Prostate gland (tissue), 2 donors: ENCODE data around the gene CEP55. TPM values are rescaled to one million over a fixed set of nuclear protein-coding genes. Genes with fewer than 3 reads are reported as not detected.

Experiments
- DNase-seq: peaks from one replicate; pipeline ENCODE4 v3.0.0-alpha.2; 2019; ENCODE audit warnings: low spot score
- H3K27ac ChIP-seq, 2 donors: fragments of 200-600 bp; sonication (generic); 2 replicates each; pipeline ENCODE4 v1.5.1; 2017 to 2019
- H3K27me3 ChIP-seq: fragments of 200-600 bp; sonication (generic); replicated peaks from 2 replicates; pipeline ENCODE4 v1.5.1; 2019; ENCODE audit not compliant: insufficient read depth
- H3K36me3 ChIP-seq, 2 donors: fragments of 200-600 bp; sonication (generic); 1 replicate in 1 of 2; 2 replicates in 1 of 2; pipeline versions ENCODE4 v1.5.1 to v1.8.1; 2017 to 2019
- H3K4me1 ChIP-seq: fragments of 200-600 bp; sonication (generic); replicated peaks from 2 replicates; pipeline ENCODE4 v1.5.1; 2019
- H3K4me3 ChIP-seq, 2 donors: fragments of 200-600 bp; sonication (generic); 2 replicates each; pipeline ENCODE4 v1.5.1; 2017 to 2019
- H3K9me3 ChIP-seq: fragments of 200-600 bp; sonication (generic); 2 replicates; pipeline ENCODE4 v1.5.1; 2017
- CTCF ChIP-seq, 4 experiments: fragments of 200-600 bp in 2 of 4; fragments of 450-650 bp in 2 of 4; sonication (generic) in 2 of 4; IDR thresholded peaks; 1 replicate in 3 of 4; 2 replicates in 1 of 4; pipeline ENCODE4 v1.5.1; 2016 to 2019; ENCODE audit warnings: antibody characterized with exemption in 4 of 4, mild to moderate bottlenecking in 2 of 4, moderate library complexity in 2 of 4
- POLR2A ChIP-seq: fragments of 450-650 bp; IDR thresholded peaks from one replicate; pipeline ENCODE4 v1.6.1; 2016; ENCODE audit warnings: antibody characterized with exemption, mild to moderate bottlenecking
- POLR2AphosphoS5 ChIP-seq: sonication (generic); formaldehyde crosslinking; IDR thresholded peaks from one replicate; pipeline ENCODE4 v1.6.1; 2017; ENCODE audit warnings: antibody characterized with exemption
- WGBS: methylation state at CpG from one replicate; pipeline ENCODE4 v1.1.5; 2018; 5-methylcytosine and 5-hydroxymethylcytosine counted together
- intact Hi-C: fragments of 100-400 bp; cut with DNase I; formaldehyde crosslinking; loops from one replicate; pipeline ENCODE4 v1.14.2; 2022
- total RNA-seq, 2 donors: library from RNA; depleted of rRNA; stranded (reverse); fragments of >200 nt; gene quantifications; one replicate each; pipeline ENCODE4 v1.1.0, GENCODE V29; 2016

The CEP55 gene
- total RNA-seq, 2 donors from 2014 or later = 0.14 to 4.7 TPM

GRCh38 chr10:93512565-93512964 is 16.2 kb downstream of the CEP55 start:
- 94% methylated on average over 1 of the region's 1 CpG for WGBS
- no peak for DNase-seq
- H3K4me3 ChIP-seq = no peak overlapping the region
- no peaks in the 10 kb centered on the region for H3K27me3 ChIP-seq
- no peaks in the 10 kb centered on the region for H3K4me1 ChIP-seq
- H3K27ac ChIP-seq = no peak overlapping the region
- intact Hi-C loops = no loop called here
- TF ChIP-seq POLR2A (no peak), CTCF (IDR thresholded peaks at IDR 0.05) (no peak), POLR2AphosphoS5 (no peak)
- no peaks in the 10 kb centered on the region for H3K36me3 ChIP-seq
- H3K9me3 ChIP-seq = no peaks in the 10 kb centered on the region

DNA sequence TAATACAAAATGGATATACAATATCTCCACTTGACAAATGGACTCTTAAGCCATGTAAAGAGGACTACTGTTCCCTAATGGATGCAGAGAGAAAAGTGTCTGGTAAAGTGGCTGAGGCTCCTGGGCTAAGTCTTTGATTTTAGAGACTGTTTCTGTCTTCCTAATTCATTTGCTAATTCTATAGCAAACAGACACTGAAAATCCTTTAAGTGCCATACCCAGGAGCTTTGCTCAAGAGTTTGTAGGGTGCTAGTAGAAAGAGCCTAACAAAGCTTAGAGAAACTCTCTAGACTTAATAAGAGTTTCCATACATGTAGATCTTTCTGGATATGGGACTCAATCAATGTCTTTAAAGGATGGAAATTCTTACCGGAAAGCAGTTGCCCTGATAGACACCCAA is 16.7 kb downstream of the CEP55 start:
- 3% methylated on average over 1 of the region's 1 CpG for WGBS
- Histone ChIP-seq H3K4me3 (no peak overlapping the region), H3K27ac (no peak overlapping the region), H3K4me1 (no peaks in the 10 kb centered on the region), H3K36me3 (no peaks in the 10 kb centered on the region), H3K9me3 (no peaks in the 10 kb centered on the region), H3K27me3 (no peaks in the 10 kb centered on the region)
- no peak for DNase-seq
- intact Hi-C loops = no loop called here
- TF ChIP-seq POLR2AphosphoS5 = no peak
- no peak for TF ChIP-seq CTCF (IDR thresholded peaks at IDR 0.05)
- TF ChIP-seq POLR2A = no peak

DNA sequence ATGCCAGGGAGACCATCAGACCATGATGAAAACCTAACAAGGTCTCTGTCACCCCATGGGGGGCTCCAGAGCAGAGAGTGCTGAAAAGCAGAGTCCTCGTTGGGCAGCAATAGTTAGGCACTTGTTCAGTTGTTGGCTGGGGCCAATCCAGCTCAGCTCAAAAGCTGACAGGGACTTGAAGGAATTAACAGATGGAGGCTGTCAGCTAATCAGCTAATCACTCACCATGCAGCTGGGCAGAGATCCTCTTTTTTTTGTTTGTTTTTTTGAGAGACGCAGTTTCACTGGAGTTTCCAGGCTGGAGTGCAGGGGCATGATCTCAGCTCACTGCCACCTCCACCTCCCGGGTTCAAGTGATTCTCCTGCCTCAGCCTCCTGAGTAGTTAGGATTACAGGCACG is 18.1 kb downstream of the CEP55 start:
- DNase-seq = no peak
- H3K27ac ChIP-seq = no peak overlapping the region
- H3K36me3 ChIP-seq = no peaks in the 10 kb centered on the region
- TF ChIP-seq CTCF (IDR thresholded peaks at IDR 0.05) = no peak
- no peak for TF ChIP-seq POLR2A
- TF ChIP-seq POLR2AphosphoS5 = no peak
- H3K27me3 ChIP-seq = no peaks in the 10 kb centered on the region
- H3K4me3 ChIP-seq = no peak overlapping the region
- H3K9me3 ChIP-seq = no peaks in the 10 kb centered on the region
- intact Hi-C loops = no loop called here
- no peaks in the 10 kb centered on the region for H3K4me1 ChIP-seq
- 80% methylated on average over 4 of the region's 4 CpGs for WGBS

DNA sequence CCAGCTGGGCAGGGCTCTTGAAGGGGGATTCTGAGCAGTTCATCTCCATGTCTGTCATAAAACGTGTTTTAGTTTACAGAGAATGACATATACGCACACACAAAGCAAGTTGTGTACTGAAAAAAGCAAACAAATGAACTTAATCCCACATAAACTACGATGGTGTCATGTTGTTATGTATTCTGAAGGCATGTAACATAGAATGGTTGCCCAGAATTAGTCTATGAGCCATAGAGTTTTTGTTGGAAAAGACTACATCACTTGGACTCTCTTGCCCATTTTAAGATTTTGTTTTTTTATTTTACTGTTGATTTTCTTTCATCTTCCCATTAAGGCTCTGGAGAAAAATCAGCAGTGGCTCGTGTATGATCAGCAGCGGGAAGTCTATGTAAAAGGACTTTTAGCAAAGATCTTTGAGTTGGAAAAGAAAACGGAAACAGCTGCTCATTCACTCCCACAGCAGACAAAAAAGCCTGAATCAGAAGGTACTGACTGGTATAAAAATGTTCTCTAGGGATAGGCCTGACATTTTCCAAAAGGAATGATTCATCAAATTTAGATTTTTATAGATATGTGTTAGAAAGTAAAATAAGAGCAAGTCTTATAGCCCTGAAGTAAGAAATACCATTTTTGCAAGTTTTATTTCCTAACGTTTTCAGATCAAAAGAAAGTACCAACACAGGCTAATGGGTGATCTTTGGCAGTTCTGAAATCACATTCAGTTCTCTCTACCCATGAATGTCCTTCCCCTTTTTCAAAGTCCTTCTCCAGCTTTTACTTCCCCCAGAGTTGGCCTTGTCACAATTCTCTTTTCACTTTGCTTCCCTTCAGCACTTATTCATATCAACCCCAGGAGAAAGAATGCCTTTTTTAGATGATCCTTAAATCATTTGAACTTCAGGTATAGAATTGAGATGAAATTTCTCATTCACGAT is 18.9 kb downstream of the CEP55 start:
- no peaks in the 10 kb centered on the region for H3K9me3 ChIP-seq
- WGBS = 48% methylated on average over 8 of the region's 8 CpGs
- no peaks in the 10 kb centered on the region for H3K36me3 ChIP-seq
- intact Hi-C loops = no loop called here
- H3K4me3 ChIP-seq = no peak overlapping the region
- no peak overlapping the region for H3K27ac ChIP-seq
- no peaks in the 10 kb centered on the region for H3K4me1 ChIP-seq
- DNase-seq = no peak
- H3K27me3 ChIP-seq = no peaks in the 10 kb centered on the region
- no peak for TF ChIP-seq CTCF (IDR thresholded peaks at IDR 0.05)

DNA sequence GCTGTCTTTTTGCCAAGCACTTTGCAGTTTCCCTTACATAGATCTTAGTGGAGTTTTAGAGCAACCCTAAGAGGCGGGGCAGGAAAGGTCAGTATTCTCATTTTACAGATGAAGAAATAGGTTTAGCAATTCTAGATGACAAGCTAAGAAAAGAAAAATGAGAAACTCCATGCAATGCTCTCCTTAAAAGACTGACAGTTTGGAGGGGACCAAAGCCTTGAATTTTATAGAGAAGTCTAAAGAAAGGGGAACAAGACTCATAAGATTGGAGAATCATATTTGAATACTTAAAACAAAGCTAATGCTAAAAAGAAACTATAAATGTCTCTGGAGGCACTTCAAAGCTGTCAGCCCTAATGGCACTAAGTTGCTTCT is 19.6 kb downstream of the CEP55 start:
- H3K27ac ChIP-seq = no peak overlapping the region

More for the DNA sequence above, 19.6 kb downstream of the CEP55 start:
- intact Hi-C loops = no loop called here
- DNase-seq = no peak
- no peaks in the 10 kb centered on the region for H3K9me3 ChIP-seq
- no peaks in the 10 kb centered on the region for H3K27me3 ChIP-seq
- 91% methylated on average over 1 of the region's 1 CpG for WGBS
- no peak overlapping the region for H3K4me3 ChIP-seq
- H3K36me3 ChIP-seq = no peaks in the 10 kb centered on the region
- no peaks in the 10 kb centered on the region for H3K4me1 ChIP-seq
- no peak for TF ChIP-seq CTCF (IDR thresholded peaks at IDR 0.05)
- TF ChIP-seq POLR2AphosphoS5 = no peak
- no peak for TF ChIP-seq POLR2A
